ENCODE measurements around the gene SULT1A2.
"Not testable (repeated sequence)": the region's sequence is repeated elsewhere in the genome, so short reads cannot be mapped to it uniquely, and the experiment has no call there.

Gene SULT1A2

GRCh38 chr16:28591355-28591754 lies 5.5 kb downstream of the SULT1A2 start:
- DNase-seq (ENCODE audit: low read depth): no peak

GRCh38 chr16:28590384-28591340 lies 6.2 kb downstream of the SULT1A2 start:
- no peak for DNase-seq (ENCODE audit: low read depth)

DNA sequence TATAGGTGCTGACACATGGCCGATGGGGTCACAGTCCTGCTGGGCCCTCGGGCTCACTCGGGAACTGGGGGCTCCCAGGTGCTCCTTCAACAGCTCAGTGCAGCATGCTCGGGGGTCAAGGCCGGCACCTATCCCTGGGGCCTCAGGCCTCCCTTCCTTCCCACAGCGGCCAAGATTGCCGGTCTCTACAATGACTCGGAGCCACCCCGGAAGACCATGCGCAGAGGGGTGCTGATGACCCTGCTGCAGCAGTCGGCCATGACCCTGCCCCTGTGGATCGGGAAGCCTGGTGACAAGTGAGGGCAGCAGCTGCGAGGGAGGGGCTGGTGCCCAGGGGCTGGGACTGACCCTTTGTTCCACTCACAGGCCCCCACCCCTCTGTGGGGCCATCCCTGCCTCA lies 6.9 kb downstream of the SULT1A2 start:
- DNase-seq (ENCODE audit: low read depth): no peak

DNA sequence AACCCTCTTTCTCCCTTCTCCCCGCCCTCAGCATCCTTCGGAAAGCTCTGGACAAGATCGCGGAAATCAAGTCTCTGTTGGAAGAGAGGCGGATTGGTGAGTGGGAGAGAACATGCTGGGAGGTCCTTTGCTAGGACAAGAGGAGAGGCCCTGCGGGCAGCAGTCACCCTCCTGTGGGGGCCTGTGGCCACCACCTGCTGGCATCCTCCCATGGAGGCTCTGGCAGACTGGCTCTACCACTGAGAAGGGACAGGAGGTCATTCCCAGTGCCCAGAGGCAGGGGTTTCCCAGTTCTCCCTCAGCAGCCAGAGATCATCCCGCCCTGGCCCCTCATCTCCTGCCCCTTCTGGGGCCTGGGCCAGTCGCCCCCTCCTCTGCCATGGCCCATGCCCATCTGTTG lies 7.8 kb downstream of the SULT1A2 start:
- DNase-seq (ENCODE audit: low read depth): no peak

DNA sequence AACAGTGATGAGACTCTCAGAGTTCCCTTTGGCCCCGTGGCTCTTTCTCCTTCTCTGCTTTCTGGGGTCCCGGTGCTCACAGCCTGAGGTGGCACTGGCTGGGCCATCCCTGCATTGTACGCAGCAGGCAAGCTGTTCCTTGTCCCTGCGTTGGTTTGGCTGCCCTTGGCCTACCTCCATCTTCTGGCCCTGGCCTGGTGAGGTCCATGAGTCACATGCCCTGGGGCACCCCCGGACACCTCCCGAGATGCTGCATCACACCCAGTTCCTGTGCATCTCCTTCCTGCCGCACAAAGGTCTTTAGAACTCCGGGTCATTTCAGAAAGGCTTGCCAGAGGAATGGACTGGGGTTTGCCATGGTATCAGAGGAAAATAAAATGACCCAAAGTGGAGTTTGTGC lies 9.5 kb downstream of the SULT1A2 start:
- DNase-seq (ENCODE audit: low read depth): no peak

GRCh38 chr16:28586466-28586865 lies 10.4 kb downstream of the SULT1A2 start:
- DNase-seq (ENCODE audit: low read depth): no peak

DNA sequence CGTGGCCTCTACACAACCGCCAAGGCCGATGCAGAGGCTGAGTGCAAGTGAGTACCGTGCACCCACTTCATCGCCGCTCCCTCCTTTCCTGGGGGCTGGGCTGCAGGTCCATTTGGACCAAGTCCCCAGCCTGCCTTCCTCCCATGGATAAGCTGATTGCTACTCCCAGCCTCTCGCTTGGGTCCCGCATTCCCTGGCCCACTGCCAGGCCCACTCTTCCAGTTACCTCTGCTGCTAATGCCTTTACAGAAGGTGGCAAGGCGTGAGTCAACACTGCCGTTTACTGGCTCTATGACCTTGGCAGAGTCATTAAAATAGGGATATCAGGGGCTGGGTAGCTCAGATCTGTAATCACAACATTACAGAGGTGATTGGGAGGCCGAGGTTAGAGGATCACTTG lies 11.2 kb downstream of the SULT1A2 start:
- DNase-seq (ENCODE audit: low read depth): no peak

GRCh38 chr16:28580726-28581315 lies 16.0 kb downstream of the SULT1A2 start:
- no peak for DNase-seq (ENCODE audit: low read depth)

DNA sequence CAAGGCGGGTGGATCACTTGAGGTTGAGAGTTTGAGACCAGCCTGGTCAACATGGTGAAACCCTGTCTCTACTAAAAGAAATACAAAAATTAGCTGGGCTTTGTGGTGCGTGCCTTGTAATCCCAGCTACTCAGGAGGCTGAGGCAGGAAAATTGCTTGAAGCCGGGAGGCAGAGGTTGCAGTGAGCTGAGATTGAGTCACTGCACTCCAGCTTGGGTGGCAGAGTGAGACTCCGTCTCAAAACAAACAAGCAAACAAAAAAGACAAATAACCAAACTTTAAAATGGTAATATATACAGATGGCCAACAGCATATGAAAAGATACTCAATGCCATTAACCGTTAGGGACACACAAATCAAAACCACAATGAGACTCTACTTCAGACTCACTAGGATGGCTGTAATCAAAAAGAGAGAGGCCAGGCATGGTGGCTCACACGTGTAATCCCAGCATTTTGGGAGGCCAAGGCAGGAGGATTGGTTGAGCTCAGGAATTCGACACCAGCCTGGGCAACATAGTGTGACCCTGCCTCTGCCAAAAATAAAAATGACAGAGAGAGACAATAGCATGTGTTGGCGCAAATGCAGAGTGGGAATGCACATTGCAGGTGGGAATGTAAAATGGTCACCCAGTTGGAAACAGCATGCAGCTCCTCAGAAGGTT lies 21.3 kb downstream of the SULT1A2 start:
- DNase-seq (ENCODE audit: low read depth): no peak

DNA sequence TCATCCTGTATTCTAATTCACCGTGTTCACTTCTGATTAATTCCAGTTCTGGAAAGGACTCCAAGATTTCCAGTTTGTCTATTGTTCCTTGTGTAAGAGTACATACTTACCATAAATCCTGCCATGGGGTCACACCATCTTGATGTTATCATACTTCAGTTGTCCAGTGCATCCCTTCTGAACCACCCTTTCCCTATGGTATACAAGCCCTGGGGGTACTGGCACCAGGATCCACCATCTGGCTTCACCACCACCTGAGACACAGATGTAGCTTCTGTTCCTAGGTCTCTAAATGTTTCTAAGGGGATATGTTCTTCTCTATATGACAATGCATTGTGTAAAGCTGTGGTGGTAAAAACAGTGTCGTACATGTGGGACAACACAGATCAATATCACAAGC lies 21.9 kb downstream of the SULT1A2 start:
- no peak for DNase-seq (ENCODE audit: low read depth)

DNA sequence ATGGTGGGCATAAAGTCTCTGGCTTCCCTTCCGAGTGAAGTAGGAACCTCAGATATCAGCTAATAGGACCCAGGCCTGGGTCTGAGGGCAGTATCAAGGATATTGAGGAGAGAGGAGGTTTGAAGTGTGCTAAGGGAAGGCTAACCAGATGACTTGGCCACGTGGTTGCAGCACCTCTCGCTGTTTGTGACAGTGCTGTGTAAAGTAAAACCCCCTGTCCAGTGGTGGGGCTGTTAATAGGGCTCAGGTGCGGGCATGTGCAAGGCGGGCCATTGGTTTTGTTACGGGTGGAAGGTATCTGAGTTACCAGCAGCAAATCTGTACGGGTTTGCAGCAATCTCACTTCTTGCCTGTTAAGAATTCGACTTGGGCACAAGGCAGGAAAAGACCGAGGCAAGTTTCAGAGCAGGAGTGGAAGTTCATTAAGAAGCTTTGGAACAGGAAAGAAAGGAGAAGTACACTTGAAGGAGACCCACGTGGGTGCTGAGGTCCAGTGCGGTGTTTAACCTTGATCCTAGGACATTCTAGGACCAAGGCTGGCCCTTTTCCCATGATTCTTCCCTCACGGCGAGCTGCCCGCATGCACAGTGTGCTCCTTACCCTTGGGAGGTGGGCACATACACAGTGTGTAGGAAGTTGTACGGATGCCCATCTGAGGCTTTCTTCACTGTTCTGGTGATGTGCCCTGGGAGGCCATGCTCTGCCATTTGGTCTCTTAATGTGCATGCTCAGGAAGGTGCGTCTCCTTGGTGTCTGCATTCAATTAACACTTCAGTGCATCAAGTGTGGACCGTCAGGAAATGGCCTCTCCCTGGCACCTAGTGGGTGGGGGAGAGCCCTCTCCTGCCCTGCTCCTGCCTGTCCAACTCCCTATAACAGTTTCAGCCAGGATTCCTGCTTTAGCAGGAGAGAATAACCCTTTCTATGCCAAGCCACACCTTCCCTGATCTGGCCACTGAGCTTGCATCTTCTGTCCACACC lies 22.8 kb downstream of the SULT1A2 start:
- no peak for DNase-seq (ENCODE audit: low read depth)

DNA sequence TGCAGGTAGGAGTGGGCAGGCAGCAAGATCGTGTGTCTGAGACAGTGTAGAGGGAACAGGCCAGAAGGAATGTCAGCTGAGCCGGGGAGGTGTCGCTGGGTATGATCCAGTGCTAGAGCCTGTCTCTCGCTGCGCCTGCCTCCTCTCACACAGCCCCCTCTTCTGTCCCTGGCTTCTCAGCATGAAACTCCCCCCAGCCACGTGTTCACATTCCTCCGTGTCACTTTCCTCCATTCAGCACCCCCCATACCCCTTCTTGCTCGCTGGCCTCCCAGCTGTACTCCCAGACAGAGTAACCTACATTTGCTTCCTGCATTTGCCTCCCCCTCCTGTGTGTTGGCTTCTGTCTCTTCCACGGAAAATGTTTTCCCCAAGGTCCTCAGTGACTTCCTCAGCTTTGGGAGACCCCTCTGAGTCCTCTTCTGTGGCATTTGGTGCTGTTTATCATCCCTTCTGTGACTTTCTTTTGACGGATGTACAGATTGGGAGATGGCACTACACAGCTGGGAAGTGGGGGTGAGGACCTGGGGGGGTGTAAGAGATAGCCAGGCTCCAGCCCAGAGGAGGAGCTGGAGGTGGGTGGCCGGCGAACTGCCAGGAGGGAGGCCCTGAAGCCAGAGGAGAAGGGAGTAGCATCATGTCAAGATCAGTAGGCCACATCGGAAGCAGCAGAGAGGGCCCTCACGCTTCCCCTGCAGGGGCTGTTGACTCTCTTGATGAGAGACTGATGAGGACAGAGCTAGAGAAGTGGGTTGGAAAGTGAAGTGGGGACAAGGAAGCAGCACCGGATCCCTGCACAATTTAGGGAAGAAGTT lies 23.9 kb downstream of the SULT1A2 start:
- DNase-seq (ENCODE audit: low read depth): no peak

DNA sequence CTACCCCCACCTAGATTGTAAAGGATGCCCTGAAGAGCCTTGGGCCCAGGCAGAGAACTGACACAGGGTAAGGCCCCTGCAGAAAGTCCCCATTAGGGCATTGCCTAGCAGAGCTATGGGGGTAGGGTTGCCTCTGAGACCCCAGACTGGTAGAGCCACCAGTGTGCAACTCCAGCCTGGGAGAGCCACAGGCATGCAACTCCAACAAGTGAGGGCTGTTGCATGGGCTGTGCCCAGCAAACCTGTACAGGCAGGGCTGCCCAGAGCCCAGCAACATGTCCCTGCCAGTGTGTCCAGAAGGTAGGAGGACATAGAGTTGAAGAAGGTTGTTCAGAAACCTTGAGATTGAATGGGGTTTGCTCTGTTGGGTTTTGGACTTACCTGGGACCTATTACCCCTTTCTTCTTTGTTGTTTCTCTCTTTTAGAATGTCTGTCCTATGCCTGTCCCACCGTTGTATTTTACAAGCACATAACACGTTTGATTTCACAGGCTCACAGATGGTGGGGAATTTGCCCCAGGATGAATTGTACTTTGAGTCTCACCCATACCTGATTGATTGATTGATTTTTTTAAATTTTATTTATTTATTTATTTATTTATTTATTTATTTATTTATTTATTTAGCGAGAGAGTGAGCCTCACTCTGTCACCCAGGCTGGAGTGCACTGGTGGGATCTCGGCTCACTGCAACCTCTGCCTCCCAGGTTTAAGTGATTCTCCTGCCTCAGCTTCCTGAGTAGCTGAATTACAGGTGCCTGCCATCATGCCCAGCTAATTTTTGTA lies 26.7 kb downstream of the SULT1A2 start:
- no peak for DNase-seq (ENCODE audit: low read depth)

DNA sequence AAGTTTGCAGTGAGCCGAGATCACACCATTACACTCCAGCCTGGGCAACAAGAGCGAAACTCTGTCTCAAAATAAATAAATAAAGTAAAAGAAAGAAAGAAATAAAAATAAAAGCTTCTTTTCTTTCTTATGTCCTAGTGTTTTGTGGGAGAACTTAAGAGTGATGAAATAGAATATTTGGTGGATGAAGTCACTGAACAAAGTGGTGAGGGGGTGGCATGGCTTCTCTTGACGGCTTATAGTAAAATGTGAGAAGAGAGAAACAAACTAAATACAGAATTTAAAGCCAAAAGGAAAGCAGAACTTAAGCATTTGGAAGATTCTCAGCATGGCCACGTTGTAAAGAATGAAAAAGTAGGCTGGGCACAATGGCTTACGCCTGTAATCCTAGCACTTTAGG lies 27.8 kb downstream of the SULT1A2 start:
- DNase-seq (ENCODE audit: low read depth): no peak

- DNase-seq (ENCODE audit: low read depth): no peak
Measured at GRCh38 chr16:28567292-28567691, 29.6 kb downstream of the SULT1A2 start.

DNA sequence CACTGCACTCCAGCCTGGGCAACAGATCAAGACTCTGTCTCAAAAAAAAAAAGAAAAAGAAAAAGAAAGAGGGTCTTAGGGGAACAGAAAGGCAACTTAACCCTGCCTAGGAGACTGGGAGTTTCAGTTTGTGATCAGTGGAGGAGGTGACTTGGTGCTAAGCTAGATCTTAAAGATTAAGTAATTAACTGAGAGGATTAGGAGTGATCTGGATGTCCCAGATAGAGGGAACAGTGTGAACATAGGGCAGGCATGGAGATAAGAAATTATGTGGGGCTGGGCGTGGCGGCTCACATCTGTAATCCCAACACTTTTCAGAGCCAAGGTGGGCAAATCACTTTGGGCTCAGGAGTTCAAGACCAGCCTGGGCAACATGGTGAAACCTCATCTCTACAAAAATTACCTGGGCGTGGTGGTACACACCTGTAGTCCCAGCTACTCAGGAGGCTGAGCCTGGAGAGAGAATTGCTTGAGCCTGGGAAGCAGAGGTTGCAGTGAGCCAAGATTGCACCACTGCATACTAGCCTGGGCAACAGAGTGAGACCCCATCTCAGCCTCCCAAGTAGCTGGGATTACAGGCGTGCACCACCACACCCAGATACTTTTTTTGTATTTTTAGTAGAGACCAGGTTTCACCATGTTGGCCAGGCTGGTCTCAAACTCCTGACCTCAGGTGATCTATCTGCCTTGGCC lies 30.5 kb downstream of the SULT1A2 start:
- DNase-seq (ENCODE audit: low read depth): not testable (repeated sequence)

GRCh38 chr16:28563218-28563617 lies 33.6 kb downstream of the SULT1A2 start:
- no peak for DNase-seq (ENCODE audit: low read depth)

GRCh38 chr16:28562199-28562598 lies 34.7 kb downstream of the SULT1A2 start:
- no peak for DNase-seq (ENCODE audit: low read depth)

- no peak for DNase-seq (ENCODE audit: low read depth)
Measured at GRCh38 chr16:28561557-28562187, 35.2 kb downstream of the SULT1A2 start.
